Fibroblast of lung (primary cell): ENCODE measurements around the gene ARID2.

Experiments used
- CTCF ChIP-seq, 2 donors: IDR thresholded peaks in 1 of 2; conservative IDR thresholded peaks in 1 of 2; 1 replicate in 1 of 2; 2 replicates in 1 of 2; pipeline ENCODE4 v1.5.1; 2011 to 2012; ENCODE audit warnings: low read length in 2 of 2, control low read depth in 1 of 2, inconsistent platforms in 1 of 2, low read depth in 1 of 2, mild to moderate bottlenecking in 1 of 2
- EZH2 ChIP-seq: IDR thresholded peaks from 2 replicates; pipeline ENCODE4 v1.5.1; 2012; ENCODE audit warnings: low read length, control low read depth, mild to moderate bottlenecking; ENCODE audit errors: missing control alignments

GRCh38 chr12:45721369-45721768, 8.1 kb upstream of the ARID2 start:
- no peak for TF ChIP-seq CTCF (conservative IDR thresholded peaks at IDR 0.05 in 1 of 2, IDR thresholded peaks at IDR 0.05 in 1 of 2; ENCODE audit: low read depth in 1 of 2, low read length in 2 of 2)
- TF ChIP-seq EZH2 = no peak
